Measurements from ENCODE around the gene SIGMAR1.

DNA sequence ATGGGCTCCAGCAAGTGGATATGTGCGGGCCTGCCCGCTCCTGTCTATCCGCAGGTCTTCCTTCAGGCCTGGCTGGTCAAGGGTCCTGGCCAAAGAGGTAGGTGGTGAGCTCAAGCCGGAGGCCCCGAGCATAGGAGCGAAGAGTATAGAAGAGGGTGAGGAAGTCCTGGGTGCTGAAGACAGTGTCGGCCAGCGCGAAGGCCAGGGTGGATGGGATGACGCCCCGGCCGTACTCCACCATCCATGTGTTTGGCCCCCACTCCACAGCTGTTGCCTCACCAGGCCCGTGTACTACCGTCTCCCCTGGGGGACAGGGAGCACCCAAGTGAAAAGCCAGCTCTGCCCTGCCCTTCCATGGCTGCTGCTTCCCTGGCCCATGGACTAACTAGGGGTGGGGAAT, 2.0 kb downstream of the SIGMAR1 start:
- no peak for TF ChIP-seq CTCF (IDR thresholded peaks at IDR 0.05 in 4 of 5, conservative IDR thresholded peaks at IDR 0.05 in 1 of 5)
- TF ChIP-seq POLR2A (IDR thresholded peaks at IDR 0.05), result no peak

All from gastrocnemius medialis (tissue), 4 donors.